Kidney glomerular epithelial cell (primary cell): ENCODE results near the gene CFAP20DC.
A peak's percentile ranks its signal among the peaks of the same experiment; 100 is the strongest.
"Not testable (repeated sequence)": the region's sequence is repeated elsewhere in the genome, so short reads cannot be mapped to it uniquely, and the experiment has no call there.

Experiments used
- DNase-seq: peaks from one replicate; lab custom pipeline; 2025; lab: John Stamatoyannopoulos, UW

The CFAP20DC gene

DNA sequence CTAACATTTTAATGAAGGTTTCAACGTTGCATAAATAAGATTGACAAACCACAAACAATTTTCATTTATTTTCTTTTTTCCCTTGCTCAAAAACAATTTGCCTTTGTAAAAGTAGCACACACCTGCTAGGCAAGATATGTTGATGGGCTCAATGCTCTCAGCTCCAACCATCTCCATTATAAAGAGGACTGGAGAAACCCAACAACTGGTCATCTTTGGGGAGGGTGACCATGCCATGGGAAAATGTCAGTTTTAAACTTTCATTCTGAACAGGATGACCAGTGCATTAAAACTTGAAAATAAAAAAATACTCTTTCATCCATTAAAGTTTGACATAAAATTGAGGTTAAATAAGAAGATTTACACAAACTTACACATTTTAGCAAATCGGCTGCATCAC lies 183.7 kb downstream of the CFAP20DC start:
- no peak for DNase-seq

DNA sequence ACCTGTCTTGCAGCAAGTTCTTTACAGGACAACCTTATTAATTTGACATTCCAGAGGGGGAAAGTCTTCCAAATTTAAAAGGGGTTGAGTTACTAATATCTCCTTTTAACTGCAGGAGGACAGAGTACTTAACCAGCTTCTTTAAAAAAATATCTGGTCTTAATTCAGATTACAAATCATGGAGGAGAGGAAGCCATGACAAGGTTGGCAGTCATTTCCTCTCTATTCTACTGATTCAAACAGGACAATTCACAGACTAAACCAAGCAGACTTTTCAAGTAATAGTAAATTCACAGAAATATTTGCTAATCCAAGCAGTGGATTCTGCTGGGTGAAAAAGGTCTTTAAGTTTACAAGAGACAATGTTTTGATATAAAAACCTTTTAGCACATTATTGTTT lies 185.3 kb downstream of the CFAP20DC start:
- DNase-seq = no peak

DNA sequence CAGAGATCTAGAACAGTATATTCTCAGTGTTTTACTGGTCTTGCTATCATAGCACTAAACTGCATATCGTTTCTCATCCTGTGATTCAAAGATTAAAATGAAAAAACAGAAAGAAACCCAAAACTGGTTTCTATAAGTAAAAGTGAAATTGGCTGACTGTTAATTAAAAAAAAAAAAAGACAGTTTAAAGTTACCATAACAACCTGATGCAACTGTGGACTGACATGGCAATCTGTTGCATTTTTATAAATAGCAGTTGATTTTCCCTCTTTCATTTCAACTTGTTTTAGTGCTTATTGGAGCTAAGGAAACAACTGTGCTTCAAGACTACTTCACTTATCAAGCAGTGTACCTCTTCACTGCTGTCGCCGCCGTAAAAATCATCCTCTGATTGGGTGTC lies 186.6 kb downstream of the CFAP20DC start:
- no peak for DNase-seq

DNA sequence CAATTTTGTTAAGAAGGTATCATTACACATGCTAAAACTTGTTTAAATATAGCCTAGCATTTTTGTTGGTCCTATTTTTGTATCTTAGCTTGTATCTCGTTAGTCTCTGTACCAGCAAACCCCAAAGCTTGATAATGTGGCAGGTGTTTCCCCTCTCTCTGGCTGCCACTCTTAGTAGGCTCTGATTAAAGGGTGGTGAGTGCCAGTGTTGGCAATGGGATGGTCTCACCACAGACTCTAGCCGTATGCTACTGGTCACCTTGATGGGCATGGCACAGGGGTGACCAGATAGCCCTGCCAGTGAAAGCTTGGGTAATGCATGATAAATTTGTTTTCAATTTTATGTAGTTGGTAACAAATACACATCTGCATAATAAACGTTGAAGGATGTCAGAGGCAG lies 188.3 kb downstream of the CFAP20DC start:
- no peak for DNase-seq

DNA sequence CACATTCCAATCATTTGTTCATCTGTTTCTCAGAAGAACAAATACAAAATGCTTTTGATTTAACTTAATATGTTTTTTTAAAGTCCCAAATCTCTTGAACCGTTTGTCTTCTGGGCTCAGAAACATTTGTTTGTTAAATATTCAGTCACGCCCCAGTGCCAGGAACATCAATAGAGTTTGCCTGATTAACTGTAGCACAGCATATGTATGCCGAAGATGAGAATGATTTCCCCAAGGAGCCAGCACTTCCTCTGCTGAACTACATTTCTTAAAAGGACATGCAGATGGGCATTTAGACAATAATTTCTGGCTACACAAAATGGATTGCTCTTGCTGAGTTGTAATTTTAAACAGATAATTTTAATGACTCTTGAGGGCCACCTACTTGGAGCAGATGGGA lies 191.7 kb downstream of the CFAP20DC start:
- DNase-seq = no peak

DNA sequence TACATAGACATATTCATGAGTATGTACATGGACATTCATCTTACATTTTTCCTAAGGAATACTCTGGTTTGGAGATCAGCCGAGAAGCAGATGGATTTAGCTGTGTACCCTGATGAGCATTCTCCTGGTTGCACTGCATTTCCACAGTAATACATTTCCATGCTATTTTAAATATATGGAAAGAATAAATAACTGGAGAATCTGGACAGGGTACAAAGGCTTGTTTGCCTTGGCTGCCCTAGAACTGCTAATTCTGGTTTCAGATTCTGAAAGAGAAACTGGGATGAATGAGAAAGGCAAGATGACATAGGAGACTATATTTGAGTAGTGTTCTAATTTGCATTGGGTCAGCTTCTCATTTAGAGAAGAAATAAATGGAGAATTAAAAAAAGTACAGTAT lies 192.4 kb downstream of the CFAP20DC start:
- DNase-seq = no peak

DNA sequence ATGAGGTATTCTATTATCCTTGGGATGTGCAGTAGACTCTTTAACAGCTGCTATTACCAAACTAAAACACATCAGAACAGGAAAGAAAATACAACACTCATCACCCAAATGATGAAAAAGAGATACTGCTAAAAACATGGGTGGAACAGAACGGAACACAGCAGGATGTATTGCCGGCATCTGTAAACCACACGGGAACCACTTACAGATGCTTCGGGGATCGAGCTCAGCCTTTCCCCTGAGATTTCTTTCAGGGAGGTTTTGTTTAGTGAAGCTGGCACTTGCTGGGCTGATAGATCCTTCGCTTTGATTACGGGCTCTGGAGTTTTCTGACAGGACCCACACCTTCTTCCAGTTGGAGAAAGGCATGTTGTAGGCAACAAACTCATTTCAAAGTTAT lies 201.0 kb downstream of the CFAP20DC start:
- DNase-seq = no peak

DNA sequence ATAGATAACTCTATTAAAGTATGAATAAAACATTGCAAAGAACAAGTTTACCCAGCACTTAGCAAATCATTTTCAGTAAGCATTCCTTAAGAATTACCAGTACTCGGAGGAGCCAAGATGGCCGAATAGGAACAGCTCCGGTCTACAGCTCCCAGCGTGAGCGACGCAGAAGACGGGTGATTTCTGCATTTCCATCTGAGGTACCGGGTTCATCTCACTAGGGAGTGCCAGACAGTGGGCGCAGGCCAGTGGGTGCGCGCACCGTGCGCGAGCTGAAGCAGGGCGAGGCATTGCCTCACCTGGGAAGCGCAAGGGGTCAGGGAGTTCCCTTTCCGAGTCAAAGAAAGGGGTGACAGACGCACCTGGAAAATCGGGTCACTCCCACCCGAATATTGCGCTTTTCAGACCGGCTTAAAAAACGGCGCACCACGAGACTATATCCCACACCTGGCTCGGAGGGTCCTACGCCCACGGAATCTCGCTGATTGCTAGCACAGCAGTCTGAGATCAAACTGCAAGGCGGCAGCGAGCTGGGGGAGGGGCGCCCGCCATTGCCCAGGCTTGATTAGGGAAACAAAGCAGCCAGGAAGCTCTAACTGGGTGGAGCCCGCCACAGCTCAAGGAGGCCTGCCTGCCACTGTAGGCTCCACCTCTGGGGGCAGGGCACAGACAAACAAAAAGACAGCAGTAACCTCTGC lies 207.6 kb downstream of the CFAP20DC start:
- not testable (repeated sequence) for DNase-seq

DNA sequence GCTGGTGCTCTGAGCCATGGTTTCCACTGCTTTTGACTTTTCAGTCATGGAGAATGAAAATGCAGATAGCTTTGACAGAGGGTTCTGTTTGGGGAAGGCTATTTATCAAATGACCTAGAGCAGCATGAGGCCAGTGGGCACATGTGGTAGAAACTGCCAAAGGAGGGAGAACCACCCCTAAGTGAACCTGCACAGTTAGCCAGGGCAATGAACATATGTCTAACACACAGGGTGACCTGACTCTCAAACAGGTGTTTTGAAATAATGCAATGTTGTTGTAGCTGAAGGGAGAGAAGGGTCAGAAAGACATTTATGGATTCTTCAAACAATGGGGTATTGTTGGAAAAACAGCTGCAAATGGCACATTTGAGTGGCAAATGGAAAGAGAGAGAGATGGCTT lies 208.9 kb downstream of the CFAP20DC start:
- no peak for DNase-seq

DNA sequence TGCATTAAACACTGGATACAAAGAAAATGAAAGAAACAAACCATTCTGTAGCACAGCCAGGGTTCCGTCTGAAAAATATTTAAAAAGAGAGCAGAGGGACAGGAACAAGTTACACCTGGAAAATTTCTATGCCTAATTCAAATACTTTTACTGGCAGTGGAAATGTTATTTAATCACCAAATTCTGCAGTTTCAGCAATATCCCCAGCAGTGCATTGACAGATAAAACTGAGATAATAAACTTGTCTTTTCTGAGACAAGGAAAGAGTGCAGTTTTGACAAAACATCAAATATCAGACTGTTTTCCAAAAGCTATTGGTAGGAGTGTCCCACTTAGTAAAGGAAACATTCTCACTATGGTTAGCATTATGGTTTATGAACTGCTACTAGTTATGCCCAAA lies 209.9 kb downstream of the CFAP20DC start:
- DNase-seq = no peak

DNA sequence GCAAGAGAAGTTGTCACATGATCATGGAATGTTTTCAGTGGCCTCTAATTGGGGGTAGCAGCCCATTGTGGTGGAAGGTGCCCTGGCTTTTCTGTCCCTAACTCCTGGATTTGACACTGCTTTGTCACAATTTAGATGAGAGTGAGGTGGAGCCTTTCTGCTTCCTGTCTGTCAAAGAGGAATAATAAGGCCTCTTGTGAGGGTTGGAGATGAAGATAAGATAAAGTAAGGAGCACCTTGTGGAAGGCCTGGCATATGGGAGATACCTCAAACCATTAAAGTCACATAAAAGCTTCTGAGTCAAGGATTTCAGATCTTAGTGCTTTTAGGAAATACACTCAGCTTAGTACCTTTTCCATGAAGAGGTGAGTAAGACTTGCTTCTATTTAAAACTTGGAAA lies 210.6 kb downstream of the CFAP20DC start:
- no peak for DNase-seq

DNA sequence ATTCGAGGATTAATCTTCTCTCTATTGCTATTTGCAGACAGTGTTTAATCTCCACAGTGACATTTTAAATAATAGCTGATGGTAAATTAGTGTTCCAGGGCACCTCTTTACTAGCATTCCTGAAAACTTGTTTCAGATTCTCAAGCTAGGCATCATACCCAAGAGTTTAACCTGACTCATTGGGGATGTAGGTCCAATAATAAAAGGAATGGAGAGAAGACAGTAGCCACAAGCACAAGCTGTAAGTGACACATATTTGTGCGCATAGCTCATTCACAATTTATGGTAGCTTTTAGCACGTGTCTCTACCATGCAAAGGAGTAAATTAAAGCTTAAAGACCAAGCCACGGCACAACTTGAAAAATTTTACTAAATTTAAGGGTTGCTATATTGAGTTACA lies 212.0 kb downstream of the CFAP20DC start:
- no peak for DNase-seq

DNA sequence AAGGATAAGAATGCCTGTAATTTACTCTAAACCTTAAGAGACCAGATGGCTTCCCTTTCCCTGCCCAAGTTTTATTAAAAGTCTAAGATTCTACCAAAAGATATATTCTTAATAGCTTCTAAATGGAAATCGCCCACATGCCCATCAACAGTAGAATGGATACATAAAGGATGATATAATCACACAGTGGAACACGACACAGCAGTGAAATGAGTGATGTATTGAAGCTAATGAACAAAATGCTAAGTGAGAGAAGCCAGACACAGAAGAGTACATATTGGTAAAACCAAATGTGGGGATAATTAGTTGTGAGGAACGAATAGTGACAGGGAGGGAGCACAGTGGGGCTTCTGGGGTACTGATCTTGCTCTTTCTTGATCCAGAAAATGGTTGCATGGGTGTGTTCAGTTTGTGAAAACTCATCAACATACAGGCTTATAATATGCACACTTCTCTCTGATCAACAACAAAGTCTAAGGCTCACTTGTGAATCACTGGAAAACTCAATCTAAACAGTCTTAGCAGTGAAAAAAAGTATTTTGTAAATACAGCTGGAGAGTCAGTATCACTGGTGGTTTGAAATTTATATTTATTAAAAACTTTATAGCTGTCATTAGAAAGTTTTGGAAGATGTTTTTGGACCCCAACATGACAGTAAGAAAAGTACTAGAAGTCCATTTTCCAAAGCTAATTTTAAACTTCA lies 212.5 kb downstream of the CFAP20DC start:
- DNase-seq = no peak

DNA sequence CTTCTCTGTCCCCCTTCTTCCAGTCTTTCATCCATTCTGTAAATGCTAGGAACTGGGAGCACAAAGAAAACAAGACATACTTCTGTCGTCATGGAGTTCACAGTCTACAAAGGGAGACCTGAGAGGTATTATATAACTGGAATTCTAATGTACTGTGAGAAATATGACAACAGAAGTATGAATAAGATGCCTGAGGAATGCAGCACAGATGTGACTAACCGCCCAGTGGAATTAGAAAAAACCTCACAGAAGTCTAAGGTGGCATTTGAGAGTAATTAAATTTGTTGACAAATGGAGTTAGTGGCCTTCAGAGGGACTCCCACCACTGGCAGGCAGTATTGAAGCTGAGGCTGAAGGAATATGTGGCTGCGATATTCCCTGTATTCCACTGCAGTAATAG lies 214.7 kb downstream of the CFAP20DC start:
- peak; percentile 64 for DNase-seq

DNA sequence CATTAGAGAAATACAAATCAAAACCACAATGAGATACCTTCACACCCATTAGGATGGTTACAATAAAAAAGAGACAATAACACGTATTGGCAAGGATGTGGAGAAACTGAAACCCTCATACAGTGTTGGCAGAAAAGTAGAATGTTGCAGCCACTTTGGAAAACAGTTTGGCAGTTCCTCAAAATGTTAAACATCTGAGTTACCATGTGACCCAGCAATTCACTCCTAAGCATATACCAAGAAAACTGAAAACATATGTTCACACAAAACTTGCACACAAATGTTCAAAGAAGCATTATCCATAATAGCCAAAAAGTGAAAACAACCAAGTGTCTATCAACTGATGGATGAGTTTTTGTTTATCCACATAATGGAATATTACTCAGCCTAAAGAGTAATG lies 216.3 kb downstream of the CFAP20DC start:
- DNase-seq = no peak

DNA sequence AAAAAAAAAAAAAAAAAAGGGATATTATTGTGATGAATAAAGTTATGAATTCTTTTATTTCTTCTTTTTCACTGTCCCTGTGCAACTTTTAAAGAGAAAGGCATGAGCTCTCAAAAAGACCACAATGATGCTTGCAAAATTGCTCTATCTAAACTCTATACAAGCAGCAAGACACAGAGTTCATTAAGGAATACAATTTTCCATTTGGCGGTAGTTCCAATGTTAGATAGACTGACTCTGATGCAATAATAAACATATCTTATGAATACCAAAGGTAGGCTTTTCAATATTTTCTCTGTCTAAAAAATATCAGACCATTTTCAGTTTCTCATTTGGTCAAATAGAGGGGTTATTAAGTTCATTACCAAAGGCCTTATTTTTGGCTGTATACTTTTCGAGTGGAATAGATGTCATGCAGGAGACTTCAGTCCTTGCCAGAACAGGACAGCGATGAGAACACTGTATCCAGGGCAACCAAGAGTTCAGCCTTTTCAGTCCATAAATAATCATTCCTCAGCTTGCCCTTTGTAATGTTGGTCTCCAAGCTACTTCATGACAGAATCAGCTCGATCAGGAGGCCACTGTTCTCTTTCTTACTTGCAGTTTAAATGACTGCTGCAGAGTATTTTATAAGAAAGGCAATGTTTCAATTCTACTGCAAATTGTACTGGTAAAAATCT lies 220.4 kb downstream of the CFAP20DC start:
- DNase-seq = no peak

DNA sequence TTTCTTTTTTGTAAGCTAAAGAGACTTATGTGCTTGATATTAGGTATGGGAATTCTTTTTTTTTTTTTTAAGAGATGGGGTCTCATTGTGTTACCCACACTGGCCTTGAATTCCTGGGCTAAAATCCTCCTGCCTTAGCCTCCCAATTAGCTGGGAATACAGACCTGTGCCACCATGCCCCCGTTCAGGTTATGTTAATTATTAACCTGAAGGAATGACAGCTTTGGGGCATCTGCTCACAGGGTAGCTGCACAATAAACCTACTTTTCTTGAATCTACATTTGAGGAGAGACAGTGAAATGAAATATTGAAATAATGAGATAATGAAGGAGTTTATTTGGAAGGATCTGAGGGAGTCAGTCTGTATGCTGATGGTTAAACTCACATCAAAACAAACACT lies 225.0 kb downstream of the CFAP20DC start:
- no peak for DNase-seq

DNA sequence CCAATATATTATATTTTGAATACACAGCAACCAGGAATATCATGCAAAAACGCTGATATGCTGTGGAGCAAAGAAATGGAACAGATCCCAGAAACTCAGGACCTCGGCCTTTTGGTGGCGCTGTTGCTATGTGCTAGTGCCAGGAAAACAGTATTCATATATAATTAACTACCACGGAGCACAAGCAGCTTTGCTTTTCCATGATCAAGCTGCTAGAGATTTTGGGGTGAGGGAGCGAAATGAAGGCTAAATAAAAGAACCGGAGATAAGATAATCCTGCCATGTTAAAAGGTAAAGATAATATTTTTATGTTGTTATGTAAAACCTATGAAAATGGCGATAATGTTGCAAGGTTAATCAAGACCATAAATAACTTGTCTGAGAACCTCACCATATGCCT lies 225.5 kb downstream of the CFAP20DC start:
- DNase-seq = peak; percentile 69

DNA sequence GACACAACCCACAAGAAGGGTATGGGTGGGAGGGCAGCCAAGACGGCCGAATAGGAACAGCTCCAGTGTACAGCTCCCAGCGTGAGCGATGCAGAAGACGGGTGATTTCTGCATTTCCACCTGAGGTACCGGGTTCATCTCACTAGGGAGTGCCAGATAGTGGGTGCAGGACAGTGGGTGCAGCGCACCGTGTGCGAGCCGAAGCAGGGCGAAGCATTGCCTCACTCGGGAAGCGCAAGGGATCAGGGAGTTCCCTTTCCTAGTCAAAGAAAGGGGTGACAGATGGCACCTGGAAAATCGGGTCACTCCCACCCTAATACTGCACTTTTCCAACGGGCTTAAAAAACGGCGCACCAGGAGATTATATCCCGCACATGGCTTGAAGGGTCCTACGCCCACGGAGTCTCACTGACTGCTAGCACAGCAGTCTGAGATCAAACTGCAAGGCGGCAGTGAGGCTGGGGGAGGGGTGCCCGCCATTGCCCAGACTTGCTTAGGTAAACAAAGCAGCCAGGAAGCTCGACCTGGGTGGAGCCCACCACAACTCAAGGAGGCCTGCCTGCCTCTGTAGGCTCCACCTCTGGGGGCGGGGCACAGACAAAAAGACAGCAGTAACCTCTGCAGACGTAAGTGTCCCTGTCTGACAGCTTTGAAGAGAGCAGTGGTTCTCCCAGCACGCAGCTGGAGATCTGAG lies 243.1 kb downstream of the CFAP20DC start:
- not testable (repeated sequence) for DNase-seq

DNA sequence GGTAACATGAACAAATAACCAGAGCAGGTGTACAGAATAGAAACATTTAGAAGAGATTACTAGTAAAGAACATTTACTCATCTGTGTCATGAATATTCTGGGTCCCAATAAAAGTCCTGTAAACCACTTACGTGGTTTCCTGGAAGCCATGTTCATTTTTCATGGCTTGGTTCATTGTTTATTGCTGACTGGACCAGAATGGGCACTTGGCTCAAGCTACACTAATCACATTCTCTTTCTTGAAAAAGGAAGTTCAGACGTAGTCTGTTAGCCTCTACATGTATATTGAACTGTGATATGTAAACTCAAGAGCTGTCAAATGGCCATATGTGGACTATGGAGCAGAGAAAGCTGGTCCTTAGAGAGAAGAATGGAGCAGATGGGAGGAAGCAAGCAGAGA lies 244.9 kb downstream of the CFAP20DC start:
- no peak for DNase-seq

DNA sequence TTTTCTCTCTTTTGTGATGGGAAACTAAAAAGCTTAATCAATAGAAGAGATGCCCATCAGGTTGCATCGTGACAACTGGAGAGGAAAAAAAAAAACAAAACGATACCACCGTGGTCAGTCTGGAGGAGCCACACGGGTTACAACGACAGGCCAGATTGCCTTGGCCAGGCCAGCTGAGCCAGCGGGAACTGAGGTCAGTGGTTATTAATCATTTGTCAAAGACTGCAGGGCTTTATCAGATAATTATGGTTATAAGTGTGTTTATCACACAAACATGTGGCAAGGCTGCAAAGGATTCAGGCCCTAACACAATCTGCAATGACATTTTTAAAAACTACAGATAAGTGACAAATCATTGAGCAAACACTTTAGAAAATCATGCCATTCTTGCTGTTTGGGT lies 248.3 kb downstream of the CFAP20DC start:
- DNase-seq = no peak

DNA sequence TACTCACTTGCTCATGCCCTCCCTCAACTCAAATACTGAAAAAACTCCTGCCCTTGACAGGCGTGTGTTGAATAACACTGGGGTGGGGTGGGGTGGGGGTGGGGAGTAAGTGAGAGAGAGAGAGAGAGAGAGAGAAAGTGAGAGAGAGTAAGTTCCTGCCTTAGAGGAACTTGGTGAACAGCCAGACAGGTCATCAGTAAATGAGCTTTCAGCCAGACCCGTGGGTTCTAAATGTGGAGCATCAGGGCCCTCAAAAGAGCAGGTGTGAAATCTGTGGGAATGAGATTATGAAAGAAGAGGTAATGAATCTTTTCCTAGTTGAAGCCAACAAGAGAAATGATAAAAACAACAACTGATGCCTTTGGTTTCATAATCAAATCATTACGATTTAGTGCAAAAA lies 248.9 kb downstream of the CFAP20DC start:
- DNase-seq = no peak

DNA sequence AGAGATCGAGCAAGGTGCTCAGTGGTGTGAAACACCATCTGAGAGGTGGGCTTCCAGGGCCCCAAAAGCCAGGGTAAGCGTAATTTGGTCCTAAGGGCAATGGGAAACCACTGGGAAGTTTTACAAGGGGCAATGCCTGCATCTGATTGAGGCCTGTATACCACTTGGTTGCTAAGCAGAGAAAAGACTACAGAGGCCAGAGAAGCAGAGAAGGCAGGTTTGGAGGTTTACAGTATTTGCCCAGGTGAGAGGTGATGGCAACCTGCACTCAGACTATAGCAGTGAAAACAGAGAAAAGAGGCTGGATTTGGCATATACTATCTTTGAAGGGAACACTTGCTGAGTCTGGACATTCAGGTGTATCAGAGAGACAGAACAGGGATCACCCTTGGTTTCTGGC lies 249.8 kb downstream of the CFAP20DC start:
- DNase-seq = no peak
